Endodermal cell (in vitro differentiated cells): Measurements from ENCODE around the gene PDE4D. TPM values are rescaled to one million over a fixed set of nuclear protein-coding genes. Genes with fewer than 3 reads are reported as not detected.

Experiments
- DNase-seq: peaks from one replicate; pipeline ENCODE4 v3.0.0-alpha.2; 2017
- H3K27ac ChIP-seq: 2 replicates; pipeline ENCODE4 v1.5.1; 2013; ENCODE audit warnings: mild to moderate bottlenecking, low read depth, low read length, moderate library complexity
- H3K27me3 ChIP-seq: 2 replicates; pipeline ENCODE4 v1.6.1; 2013; ENCODE audit warnings: mild to moderate bottlenecking, low read length, moderate library complexity; ENCODE audit not compliant: insufficient read depth, control insufficient read depth, poor library complexity, severe bottlenecking
- H3K36me3 ChIP-seq: 2 replicates; pipeline ENCODE4 v1.7.0; 2013; ENCODE audit warnings: mild to moderate bottlenecking, low read length, moderate library complexity; ENCODE audit not compliant: control insufficient read depth, insufficient read depth
- H3K4me1 ChIP-seq: one replicate; pipeline ENCODE4 v1.7.0; 2013; ENCODE audit warnings: low read length; ENCODE audit not compliant: control insufficient read depth, insufficient read depth
- H3K4me3 ChIP-seq: 2 replicates; pipeline ENCODE4 v1.5.1; 2013; ENCODE audit warnings: mild to moderate bottlenecking, low read length, moderate library complexity
- H3K9ac ChIP-seq: 2 replicates; pipeline ENCODE4 v1.6.1; 2013; ENCODE audit warnings: mild to moderate bottlenecking, low read length, moderate library complexity; ENCODE audit not compliant: poor library complexity, severe bottlenecking; ENCODE audit errors: extremely low read depth
- H3K9me3 ChIP-seq: 2 replicates; pipeline ENCODE4 v1.6.1; 2013; ENCODE audit warnings: mild to moderate bottlenecking, low read length, moderate library complexity; ENCODE audit not compliant: control insufficient read depth
- H3K27ac Mint-ChIP-seq: 2 replicates; pipeline ENCODE4 v1.8.0; 2020; ENCODE audit warnings: mixed read lengths
- H3K27me3 Mint-ChIP-seq: 2 replicates; pipeline ENCODE4 v1.8.0; 2021; ENCODE audit warnings: mild to moderate bottlenecking, mixed read lengths; ENCODE audit not compliant: insufficient read depth
- H3K36me3 Mint-ChIP-seq: 2 replicates; pipeline ENCODE4 v1.8.0; 2020; ENCODE audit warnings: low read depth, mixed read lengths
- H3K4me1 Mint-ChIP-seq: 2 replicates; pipeline ENCODE4 v1.8.0; 2020; ENCODE audit warnings: mixed read lengths
- H3K4me3 Mint-ChIP-seq: 2 replicates; pipeline ENCODE4 v1.8.0; 2020; ENCODE audit warnings: mild to moderate bottlenecking, moderate library complexity, mixed read lengths
- H3K9me3 Mint-ChIP-seq: 2 replicates; pipeline ENCODE4 v1.8.0; 2020; ENCODE audit warnings: mild to moderate bottlenecking, mixed read lengths
- CTCF ChIP-seq: fragments of 200-600 bp; sonication (generic); conservative IDR thresholded peaks from 2 replicates; pipeline ENCODE4 v1.5.0; 2021; ENCODE audit warnings: antibody characterized with exemption, mild to moderate bottlenecking
- WGBS, 2 experiments: methylation state at CpG; one replicate each; pipeline versions ENCODE4 v1.1.5 to v1.1.7; 2013; ENCODE audit warnings: missing lambda C conversion rate in 2 of 2, mixed read lengths in 1 of 2; ENCODE audit not compliant: insufficient coverage in 1 of 2, insufficient read length in 1 of 2; 5-methylcytosine and 5-hydroxymethylcytosine counted together
- total RNA-seq, 2 donors: library from RNA; stranded (reverse); fragmentation: NEBNext Ultra II Directional in 1 of 2; extraction: Animal tissue kit (Norgen Biotek cat#: 25700) in 1 of 2; gene quantifications; 2 replicates in 1 of 2; 3 replicates in 1 of 2; pipeline ENCODE4 v1.2.1, GENCODE V29; 2021

The PDE4D gene
- total RNA-seq, 2 donors from 2014 or later = 9.2 to 11.4 TPM

- no peaks in the 10 kb centered on the region for H3K4me1 Mint-ChIP-seq
- H3K4me3 Mint-ChIP-seq = no peak overlapping the region
- 93 to 100% methylated on average over 1 to 2 of the region's 2 CpGs for WGBS, 2 experiments
- peaks cover 10% of the 10 kb centered on the region for H3K9me3 Mint-ChIP-seq
- no peak for DNase-seq
- Histone ChIP-seq H3K27me3 (no peaks in the 10 kb centered on the region), H3K4me3 (no peak overlapping the region), H3K9ac (no peak overlapping the region), H3K36me3 (no peaks in the 10 kb centered on the region), H3K4me1 (no peaks in the 10 kb centered on the region), H3K27ac (no peak overlapping the region), H3K9me3 (no peaks in the 10 kb centered on the region)
- H3K36me3 Mint-ChIP-seq = no peaks in the 10 kb centered on the region
- no peak overlapping the region for H3K27ac Mint-ChIP-seq
- TF ChIP-seq CTCF = no peak
- no peaks in the 10 kb centered on the region for H3K27me3 Mint-ChIP-seq
Observed at GRCh38 chr5:59685793-59686192, 207.7 kb downstream of the PDE4D start.

GRCh38 chr5:59685191-59685530 lies 208.4 kb downstream of the PDE4D start:
- no peak for TF ChIP-seq CTCF
- H3K27ac ChIP-seq = no peak overlapping the region
- no peak overlapping the region for H3K9ac ChIP-seq
- H3K4me1 Mint-ChIP-seq = no peaks in the 10 kb centered on the region
- 94 to 100% methylated on average over 1 of the region's 1 CpG for WGBS, 2 experiments
- H3K27me3 ChIP-seq = no peaks in the 10 kb centered on the region
- no peaks in the 10 kb centered on the region for H3K4me1 ChIP-seq
- H3K27me3 Mint-ChIP-seq = no peaks in the 10 kb centered on the region
- H3K4me3 Mint-ChIP-seq = no peak overlapping the region
- H3K36me3 ChIP-seq = no peaks in the 10 kb centered on the region
- no peak overlapping the region for H3K4me3 ChIP-seq
- no peak overlapping the region for H3K27ac Mint-ChIP-seq
- H3K9me3 ChIP-seq = no peaks in the 10 kb centered on the region
- peaks cover 4% of the 10 kb centered on the region for H3K9me3 Mint-ChIP-seq
- DNase-seq = no peak
- no peaks in the 10 kb centered on the region for H3K36me3 Mint-ChIP-seq

GRCh38 chr5:59684388-59685190 lies 208.9 kb downstream of the PDE4D start:
- WGBS, 2 experiments = 67 to 77% methylated on average over 1 to 3 of the region's 4 CpGs
- H3K4me1 Mint-ChIP-seq = no peaks in the 10 kb centered on the region
- Histone ChIP-seq H3K27ac (no peak overlapping the region), H3K9me3 (no peaks in the 10 kb centered on the region), H3K27me3 (no peaks in the 10 kb centered on the region), H3K4me3 (no peak overlapping the region), H3K36me3 (no peaks in the 10 kb centered on the region), H3K9ac (no peak overlapping the region), H3K4me1 (no peaks in the 10 kb centered on the region)
- DNase-seq = peak; percentile 43
- no peaks in the 10 kb centered on the region for H3K9me3 Mint-ChIP-seq
- no peaks in the 10 kb centered on the region for H3K27me3 Mint-ChIP-seq
- H3K36me3 Mint-ChIP-seq = no peaks in the 10 kb centered on the region
- no peak for TF ChIP-seq CTCF
- H3K4me3 Mint-ChIP-seq = no peak overlapping the region
- no peak overlapping the region for H3K27ac Mint-ChIP-seq
